ENCODE results near the gene ABCC10.
"Not testable (repeated sequence)": the region's sequence is repeated elsewhere in the genome, so short reads cannot be mapped to it uniquely, and the experiment has no call there.

The ABCC10 gene

DNA sequence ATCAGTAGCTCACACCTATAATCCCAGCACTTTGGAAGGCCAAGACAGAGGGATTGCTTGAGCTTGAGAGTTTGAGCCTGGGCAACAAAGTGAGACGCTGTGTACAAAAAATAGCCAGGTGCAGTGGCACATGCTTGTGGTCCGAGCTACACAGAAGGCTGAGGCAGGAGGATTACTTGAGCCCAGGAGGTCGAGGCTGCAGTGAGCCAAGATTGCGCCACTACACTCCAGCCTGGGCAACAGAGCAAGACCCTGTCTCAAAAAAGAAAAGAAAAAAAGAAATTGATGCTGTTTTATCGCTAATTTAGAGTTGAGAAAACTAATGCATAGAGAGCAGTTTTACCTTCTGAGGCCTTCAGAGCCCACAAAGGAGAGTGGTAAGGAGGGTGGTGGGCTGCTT is 71.0 kb downstream of the ABCC10 start:
- not testable (repeated sequence) for DNase-seq (ENCODE audit: low read depth)

DNA sequence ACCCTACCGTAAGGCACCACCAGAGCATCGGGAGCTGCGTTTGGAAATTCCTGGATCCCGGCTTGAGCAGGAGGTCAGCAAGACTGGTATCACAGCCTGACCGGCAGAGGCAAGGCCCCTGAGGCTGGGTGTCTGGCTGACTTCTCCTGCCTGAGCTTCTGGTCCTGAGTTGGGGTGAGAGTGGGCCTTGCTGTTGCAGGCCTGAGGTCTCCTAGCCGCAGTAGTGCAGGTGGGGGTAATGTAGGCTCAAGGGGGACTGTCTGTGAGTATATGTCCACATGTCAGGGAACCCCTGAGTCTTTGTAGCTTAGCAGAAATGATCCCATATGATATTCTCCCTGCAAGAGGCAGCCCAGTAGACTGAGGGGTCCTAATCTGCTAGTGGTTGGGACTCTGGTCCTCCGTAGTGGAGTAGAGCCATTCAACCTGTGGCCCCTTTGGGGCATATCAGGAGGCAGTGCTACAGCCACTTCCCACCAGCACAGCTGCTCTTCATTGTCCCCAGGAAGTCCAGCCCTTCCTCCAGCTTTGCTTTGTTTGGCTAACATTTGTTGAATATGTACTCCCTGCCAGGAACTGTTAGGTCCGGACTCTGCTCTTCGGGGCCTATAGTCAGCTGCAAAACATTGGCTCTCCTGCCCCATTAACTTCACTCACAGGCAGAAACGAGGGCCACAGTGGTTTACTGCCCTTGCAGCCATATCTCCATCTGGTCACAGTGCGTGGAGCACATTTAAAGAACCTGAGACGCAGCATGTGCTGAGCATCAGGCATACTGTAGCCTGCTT is 71.9 kb downstream of the ABCC10 start:
- no peak for DNase-seq (ENCODE audit: low read depth)
